GM12864 (cell line): ENCODE measurements around the gene EHMT1.

Source experiments
- DNase-seq: peaks from one replicate; pipeline ENCODE4 v3.0.0-alpha.2; 2011; ENCODE audit warnings: low read depth
- H3K4me3 ChIP-seq: 2 replicates; pipeline ENCODE4 v1.5.1; 2011; ENCODE audit warnings: mild to moderate bottlenecking, low read depth, low read length, control low read depth
- CTCF ChIP-seq: IDR thresholded peaks from 2 replicates; pipeline ENCODE4 v1.5.1; 2011; ENCODE audit warnings: low read depth, mild to moderate bottlenecking, moderate library complexity, low read length, control low read depth, inconsistent platforms; ENCODE audit errors: missing control alignments

Gene EHMT1

GRCh38 chr9:137761032-137761431 lies 142.2 kb downstream of the EHMT1 start:
- DNase-seq: peak; percentile 60

GRCh38 chr9:137761793-137762192 lies 143.0 kb downstream of the EHMT1 start:
- H3K4me3 ChIP-seq: no peak overlapping the region
- TF ChIP-seq CTCF: no peak
- no peak for DNase-seq

More at GRCh38 chr9:137761032-137761431, 142.2 kb downstream of the EHMT1 start:
- no peak overlapping the region for H3K4me3 ChIP-seq
- no peak for TF ChIP-seq CTCF

- DNase-seq: peak; percentile 83
- no peak for TF ChIP-seq CTCF
- no peak overlapping the region for H3K4me3 ChIP-seq
These were observed 143.7 kb downstream of the EHMT1 start for GRCh38 chr9:137762414-137763061.

GRCh38 chr9:137763271-137763955 lies 144.6 kb downstream of the EHMT1 start:
- no peak for TF ChIP-seq CTCF
- no peak for DNase-seq
- H3K4me3 ChIP-seq: no peak overlapping the region

- DNase-seq: no peak
- TF ChIP-seq CTCF: no peak
- no peak overlapping the region for H3K4me3 ChIP-seq
These were observed 145.4 kb downstream of the EHMT1 start for GRCh38 chr9:137764171-137764671.

- no peak for TF ChIP-seq CTCF
- H3K4me3 ChIP-seq: no peak overlapping the region
- no peak for DNase-seq
These were observed 146.2 kb downstream of the EHMT1 start for GRCh38 chr9:137764981-137765380.
